ENCODE measurements around the gene TARBP2.

TARBP2 gene

GRCh38 chr12:53486736-53487487 lies 14.2 kb upstream of the TARBP2 start:
- no peak for TF ChIP-seq CTCF (IDR thresholded peaks at IDR 0.05; ENCODE audit: insufficient read depth, low read depth, low read length, missing control alignments)
- no peak for DNase-seq (ENCODE audit: low read depth)
- no peak overlapping the region for H3K4me3 ChIP-seq (ENCODE audit: low read depth, low read length)

GRCh38 chr12:53489242-53489864 lies 11.7 kb upstream of the TARBP2 start:
- TF ChIP-seq CTCF (IDR thresholded peaks at IDR 0.05; ENCODE audit: insufficient read depth, low read depth, low read length, missing control alignments) = no peak

GRCh38 chr12:53492188-53492587 lies 8.9 kb upstream of the TARBP2 start:
- TF ChIP-seq CTCF (IDR thresholded peaks at IDR 0.05; ENCODE audit: insufficient read depth, low read depth, low read length, missing control alignments) = no peak
- H3K4me3 ChIP-seq (ENCODE audit: low read depth, low read length) = no peak overlapping the region
- no peak for DNase-seq (ENCODE audit: low read depth)

More at GRCh38 chr12:53489242-53489864, 11.7 kb upstream of the TARBP2 start:
- H3K4me3 ChIP-seq (ENCODE audit: low read depth, low read length) = no peak overlapping the region
- no peak for DNase-seq (ENCODE audit: low read depth)

GRCh38 chr12:53492830-53493609 lies 8.1 kb upstream of the TARBP2 start:
- peak; percentile 91 for DNase-seq (ENCODE audit: low read depth)
- peak; percentile 3 for TF ChIP-seq CTCF (IDR thresholded peaks at IDR 0.05; ENCODE audit: insufficient read depth, low read depth, low read length, missing control alignments)
- peak overlapping the region; percentile 70 for H3K4me3 ChIP-seq (ENCODE audit: low read depth, low read length)

GRCh38 chr12:53493610-53494391 lies 7.3 kb upstream of the TARBP2 start:
- peak overlapping the region; percentile 70 for H3K4me3 ChIP-seq (ENCODE audit: low read depth, low read length)
- TF ChIP-seq CTCF (IDR thresholded peaks at IDR 0.05; ENCODE audit: insufficient read depth, low read depth, low read length, missing control alignments) = no peak

More at GRCh38 chr12:53493610-53494391, 7.3 kb upstream of the TARBP2 start:
- no peak for DNase-seq (ENCODE audit: low read depth)

Data from GM12865 (cell line).